ENCODE results near the gene MARCHF11. TPM values are rescaled to one million over a fixed set of nuclear protein-coding genes. Genes with fewer than 3 reads are reported as not detected.

MARCHF11 gene
- polyA plus RNA-seq, 3 donors, result not detected

DNA sequence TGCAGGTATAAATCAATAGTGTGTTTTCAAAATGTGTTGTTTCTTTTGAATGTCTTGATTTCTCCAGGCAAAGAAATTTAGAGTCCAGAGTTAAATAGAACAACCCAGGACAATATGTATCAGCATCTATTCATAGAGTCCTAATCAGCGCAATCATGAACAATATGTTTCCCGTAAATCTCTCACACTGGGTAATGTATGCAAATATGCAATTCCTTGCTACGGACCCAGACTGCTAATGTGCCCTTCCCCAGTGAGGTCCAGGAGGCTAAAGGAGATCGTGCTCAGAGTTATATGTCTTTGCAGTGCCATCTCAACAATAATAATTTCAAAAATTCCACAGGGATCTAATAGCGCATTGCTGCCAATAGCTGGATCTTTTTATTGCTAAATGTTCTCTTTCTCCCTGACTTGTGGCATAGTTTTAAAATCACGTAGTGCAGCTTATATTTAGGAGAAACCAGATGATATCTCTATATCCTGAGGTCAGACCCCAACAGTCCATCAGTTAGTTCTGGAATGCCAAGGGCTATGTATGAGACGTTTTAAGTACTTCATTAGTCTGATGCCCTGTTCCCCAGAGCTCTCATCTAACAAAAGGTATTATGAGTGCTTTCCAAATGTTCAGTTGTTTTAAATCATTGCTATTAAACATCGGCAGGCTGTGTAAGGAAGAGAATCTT, 145.1 kb downstream of the MARCHF11 start:
- no peaks in the 10 kb centered on the region for H3K36me3 ChIP-seq (replicated peaks in 1 of 2; ENCODE audit: control insufficient read depth in 1 of 2, insufficient read depth in 2 of 2, low read length in 2 of 2)
- H3K4me1 ChIP-seq (ENCODE audit: control insufficient read depth in 1 of 2, insufficient read depth in 2 of 2, low read length in 2 of 2), result no peaks in the 10 kb centered on the region
- no peak overlapping the region for H3K4me2 ChIP-seq (replicated peaks; ENCODE audit: extremely low read depth, low read length, poor library complexity, severe bottlenecking)
- peaks cover 5 to 21% of the 10 kb centered on the region in 2 donors for H3K9me3 ChIP-seq (replicated peaks in 1 of 2; ENCODE audit: control insufficient read depth in 1 of 2, insufficient read depth in 1 of 2, low read length in 2 of 2)
- Mint-ChIP-seq H3K9me3 (peaks cover 0 to 13% (median 7%) of the 10 kb centered on the region in 7 donors), H3K27me3 (ENCODE audit: low read depth in 3 of 3) (peaks cover 0 to 1% (median 0%) of the 10 kb centered on the region in 3 donors), H3K4me1 (no peaks in the 10 kb centered on the region), H3K4me3 (no peak overlapping the region), H3K36me3 (no peaks in the 10 kb centered on the region), H3K27ac (no peak overlapping the region)
- no peak for DNase-seq
- TF ChIP-seq, protein P1, sequence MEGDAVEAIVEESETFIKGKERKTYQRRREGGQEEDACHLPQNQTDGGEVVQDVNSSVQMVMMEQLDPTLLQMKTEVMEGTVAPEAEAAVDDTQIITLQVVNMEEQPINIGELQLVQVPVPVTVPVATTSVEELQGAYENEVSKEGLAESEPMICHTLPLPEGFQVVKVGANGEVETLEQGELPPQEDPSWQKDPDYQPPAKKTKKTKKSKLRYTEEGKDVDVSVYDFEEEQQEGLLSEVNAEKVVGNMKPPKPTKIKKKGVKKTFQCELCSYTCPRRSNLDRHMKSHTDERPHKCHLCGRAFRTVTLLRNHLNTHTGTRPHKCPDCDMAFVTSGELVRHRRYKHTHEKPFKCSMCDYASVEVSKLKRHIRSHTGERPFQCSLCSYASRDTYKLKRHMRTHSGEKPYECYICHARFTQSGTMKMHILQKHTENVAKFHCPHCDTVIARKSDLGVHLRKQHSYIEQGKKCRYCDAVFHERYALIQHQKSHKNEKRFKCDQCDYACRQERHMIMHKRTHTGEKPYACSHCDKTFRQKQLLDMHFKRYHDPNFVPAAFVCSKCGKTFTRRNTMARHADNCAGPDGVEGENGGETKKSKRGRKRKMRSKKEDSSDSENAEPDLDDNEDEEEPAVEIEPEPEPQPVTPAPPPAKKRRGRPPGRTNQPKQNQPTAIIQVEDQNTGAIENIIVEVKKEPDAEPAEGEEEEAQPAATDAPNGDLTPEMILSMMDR (IDR thresholded peaks at IDR 0.05), result no peak
- intact Hi-C loops (cut with micrococcal nuclease), result no loop called here
- no peak overlapping the region for H3K9ac ChIP-seq (ENCODE audit: insufficient read depth, low read length, poor library complexity, severe bottlenecking)
- no peak overlapping the region for H2AFZ ChIP-seq (ENCODE audit: insufficient read depth, low read depth, low read length, poor library complexity, severe bottlenecking)
- H3K27me3 ChIP-seq (ENCODE audit: control insufficient read depth in 2 of 2, insufficient read depth in 2 of 2, low read length in 2 of 2), result no peaks in the 10 kb centered on the region
- H3K79me2 ChIP-seq (ENCODE audit: insufficient read depth, low read length), result no peaks in the 10 kb centered on the region
- no peak overlapping the region for H3K27ac ChIP-seq (ENCODE audit: low read depth in 1 of 2, low read length in 2 of 2)
- H4K20me1 ChIP-seq (ENCODE audit: insufficient read depth, low read length), result no peaks in the 10 kb centered on the region
- H3K4me3 ChIP-seq (replicated peaks in 1 of 3; ENCODE audit: low read depth in 2 of 3, low read length in 3 of 3), result no peak overlapping the region
- WGBS (ENCODE audit: insufficient coverage), result 88% methylated on average over 4 of the region's 8 CpGs

DNA sequence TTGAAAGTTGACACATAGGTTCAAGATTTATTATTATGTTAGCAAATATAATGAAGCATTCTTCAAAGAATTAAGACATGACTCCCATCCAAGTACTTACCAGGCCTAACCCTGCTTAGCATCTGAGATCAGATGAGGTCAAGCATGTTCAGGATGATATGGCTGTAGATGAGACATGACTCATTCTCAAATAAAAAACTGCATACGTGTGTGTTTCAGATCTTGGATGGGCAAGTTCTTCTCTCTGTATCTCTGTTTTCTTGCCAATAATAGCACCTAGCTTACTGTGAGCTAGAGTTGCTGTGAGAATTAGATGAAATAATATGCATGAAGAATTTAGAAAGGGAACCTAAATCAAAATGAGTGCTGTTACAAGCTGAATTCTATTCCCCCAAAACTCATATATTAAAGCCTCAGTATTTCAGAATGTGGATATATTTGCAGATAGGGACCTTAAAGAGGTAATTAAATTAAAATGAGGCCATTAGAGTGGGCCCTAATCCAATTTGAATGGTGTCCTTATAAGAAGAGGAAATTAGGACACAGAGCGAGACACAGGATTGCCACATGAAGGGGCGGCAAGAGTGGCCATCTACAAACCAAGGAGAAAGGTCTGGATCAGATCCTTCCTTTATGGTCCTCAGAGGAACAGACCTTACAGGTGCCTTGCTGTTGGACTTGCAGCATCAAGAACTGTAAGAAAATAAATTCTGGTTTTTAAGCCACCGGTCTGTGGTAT, 146.2 kb downstream of the MARCHF11 start:
- no peak overlapping the region for H3K4me3 Mint-ChIP-seq
- H3K27ac ChIP-seq (ENCODE audit: low read depth in 1 of 2, low read length in 2 of 2), result no peak overlapping the region
- TF ChIP-seq, protein P1 (IDR thresholded peaks at IDR 0.05), result no peak
- 100% methylated on average over 2 of the region's 4 CpGs for WGBS (ENCODE audit: insufficient coverage)
- H3K27me3 Mint-ChIP-seq (ENCODE audit: low read depth in 3 of 3), result peaks cover 0 to 2% (median 0%) of the 10 kb centered on the region in 3 donors
- H3K9ac ChIP-seq (ENCODE audit: insufficient read depth, low read length, poor library complexity, severe bottlenecking), result no peak overlapping the region
- no peaks in the 10 kb centered on the region for H3K4me1 ChIP-seq (ENCODE audit: control insufficient read depth in 1 of 2, insufficient read depth in 2 of 2, low read length in 2 of 2)
- H3K36me3 ChIP-seq (replicated peaks in 1 of 2; ENCODE audit: control insufficient read depth in 1 of 2, insufficient read depth in 2 of 2, low read length in 2 of 2), result no peaks in the 10 kb centered on the region
- H4K20me1 ChIP-seq (ENCODE audit: insufficient read depth, low read length), result no peaks in the 10 kb centered on the region
- intact Hi-C loops (cut with micrococcal nuclease), result no loop called here
- H3K9me3 Mint-ChIP-seq, result peaks cover 0 to 13% (median 10%) of the 10 kb centered on the region in 7 donors
- no peak for DNase-seq
- no peak overlapping the region for H3K4me3 ChIP-seq (replicated peaks in 1 of 3; ENCODE audit: low read depth in 2 of 3, low read length in 3 of 3)
- no peaks in the 10 kb centered on the region for H3K36me3 Mint-ChIP-seq
- H3K4me1 Mint-ChIP-seq, result no peaks in the 10 kb centered on the region
- H3K27ac Mint-ChIP-seq, result no peak overlapping the region
- peaks cover 12 to 28% of the 10 kb centered on the region in 2 donors for H3K9me3 ChIP-seq (replicated peaks in 1 of 2; ENCODE audit: control insufficient read depth in 1 of 2, insufficient read depth in 1 of 2, low read length in 2 of 2)
- H3K79me2 ChIP-seq (ENCODE audit: insufficient read depth, low read length), result no peaks in the 10 kb centered on the region
- no peak overlapping the region for H2AFZ ChIP-seq (ENCODE audit: insufficient read depth, low read depth, low read length, poor library complexity, severe bottlenecking)
- H3K4me2 ChIP-seq (replicated peaks; ENCODE audit: extremely low read depth, low read length, poor library complexity, severe bottlenecking), result no peak overlapping the region
- no peaks in the 10 kb centered on the region for H3K27me3 ChIP-seq (ENCODE audit: control insufficient read depth in 2 of 2, insufficient read depth in 2 of 2, low read length in 2 of 2)
